Mucosa of stomach (tissue), 1 donor: ENCODE data around the gene THSD7A.
A peak's percentile ranks its signal among the peaks of the same experiment; 100 is the strongest.

Source experiments
- H3K27me3 ChIP-seq: one replicate; pipeline ENCODE4 v1.7.0; 2013; ENCODE audit warnings: mild to moderate bottlenecking, low read length; ENCODE audit not compliant: control insufficient read depth, insufficient read depth
- H3K36me3 ChIP-seq: one replicate; pipeline ENCODE4 v1.7.0; 2013; ENCODE audit warnings: low read length; ENCODE audit not compliant: control insufficient read depth, insufficient read depth
- H3K4me1 ChIP-seq: one replicate; pipeline ENCODE4 v1.7.0; 2013; ENCODE audit warnings: mild to moderate bottlenecking, low read length; ENCODE audit not compliant: control insufficient read depth, insufficient read depth
- H3K4me3 ChIP-seq: one replicate; pipeline ENCODE4 v1.7.0; 2013; ENCODE audit warnings: low read length
- H3K9ac ChIP-seq: one replicate; pipeline ENCODE4 v1.7.0; 2013; ENCODE audit warnings: mild to moderate bottlenecking, low read length, moderate library complexity
- H3K9me3 ChIP-seq: one replicate; pipeline ENCODE4 v1.7.0; 2013; ENCODE audit warnings: mild to moderate bottlenecking, low read length, moderate library complexity; ENCODE audit not compliant: control insufficient read depth
- donor health status: Pancreatic carcinoma.

The THSD7A gene

GRCh38 chr7:11833431-11833830, 1.4 kb upstream of the THSD7A start:
- Histone ChIP-seq H3K9me3 (no peaks in the 10 kb centered on the region), H3K9ac (no peak overlapping the region), H3K4me1 (peaks cover 6% of the 10 kb centered on the region)

GRCh38 chr7:11831156-11831735, 752 bp downstream of the THSD7A start:
- Histone ChIP-seq H3K9ac (peak overlapping the region; percentile 25), H3K36me3 (no peaks in the 10 kb centered on the region), H3K4me3 (peak overlapping the region; percentile 41), H3K27me3 (peaks cover 23% of the 10 kb centered on the region), H3K9me3 (no peaks in the 10 kb centered on the region), H3K4me1 (peaks cover 6% of the 10 kb centered on the region)

More at GRCh38 chr7:11833431-11833830, 1.4 kb upstream of the THSD7A start:
- peaks cover 23% of the 10 kb centered on the region for H3K27me3 ChIP-seq
- no peaks in the 10 kb centered on the region for H3K36me3 ChIP-seq
- no peak overlapping the region for H3K4me3 ChIP-seq

- H3K4me3 ChIP-seq = peak overlapping the region; percentile 41
- H3K36me3 ChIP-seq = no peaks in the 10 kb centered on the region
- H3K9ac ChIP-seq = peak overlapping the region; percentile 25
- H3K27me3 ChIP-seq = peaks cover 23% of the 10 kb centered on the region
- H3K4me1 ChIP-seq = peaks cover 6% of the 10 kb centered on the region
- H3K9me3 ChIP-seq = no peaks in the 10 kb centered on the region
Measured at GRCh38 chr7:11830582-11831155, 1.3 kb downstream of the THSD7A start.

GRCh38 chr7:11829954-11830353, 2.0 kb downstream of the THSD7A start:
- Histone ChIP-seq H3K36me3 (no peaks in the 10 kb centered on the region), H3K4me1 (peaks cover 6% of the 10 kb centered on the region), H3K9me3 (no peaks in the 10 kb centered on the region), H3K4me3 (no peak overlapping the region), H3K9ac (no peak overlapping the region), H3K27me3 (peaks cover 23% of the 10 kb centered on the region)

- no peak overlapping the region for H3K9ac ChIP-seq
- no peaks in the 10 kb centered on the region for H3K36me3 ChIP-seq
- H3K9me3 ChIP-seq = no peaks in the 10 kb centered on the region
- H3K27me3 ChIP-seq = no peaks in the 10 kb centered on the region
- H3K4me3 ChIP-seq = no peak overlapping the region
- no peaks in the 10 kb centered on the region for H3K4me1 ChIP-seq
Measured at GRCh38 chr7:11819947-11820346, 12.1 kb downstream of the THSD7A start.

- H3K4me3 ChIP-seq = no peak overlapping the region
- no peaks in the 10 kb centered on the region for H3K9me3 ChIP-seq
- H3K36me3 ChIP-seq = no peaks in the 10 kb centered on the region
- no peaks in the 10 kb centered on the region for H3K27me3 ChIP-seq
- H3K9ac ChIP-seq = no peak overlapping the region
- H3K4me1 ChIP-seq = no peaks in the 10 kb centered on the region
Measured at GRCh38 chr7:11819271-11819670, 12.7 kb downstream of the THSD7A start.

- no peaks in the 10 kb centered on the region for H3K36me3 ChIP-seq
- H3K4me1 ChIP-seq = no peaks in the 10 kb centered on the region
- no peaks in the 10 kb centered on the region for H3K9me3 ChIP-seq
- no peak overlapping the region for H3K9ac ChIP-seq
- H3K27me3 ChIP-seq = no peaks in the 10 kb centered on the region
- no peak overlapping the region for H3K4me3 ChIP-seq
Measured at GRCh38 chr7:11818281-11818680, 13.7 kb downstream of the THSD7A start.

- H3K4me3 ChIP-seq = no peak overlapping the region
- no peaks in the 10 kb centered on the region for H3K36me3 ChIP-seq
- H3K27me3 ChIP-seq = no peaks in the 10 kb centered on the region
- H3K9me3 ChIP-seq = no peaks in the 10 kb centered on the region
- H3K4me1 ChIP-seq = no peaks in the 10 kb centered on the region
- no peak overlapping the region for H3K9ac ChIP-seq
Measured at GRCh38 chr7:11817111-11817740, 14.8 kb downstream of the THSD7A start.

GRCh38 chr7:11811709-11812108, 20.3 kb downstream of the THSD7A start:
- H3K36me3 ChIP-seq = no peaks in the 10 kb centered on the region
- no peak overlapping the region for H3K4me3 ChIP-seq
- no peaks in the 10 kb centered on the region for H3K27me3 ChIP-seq
- H3K9ac ChIP-seq = no peak overlapping the region
- H3K4me1 ChIP-seq = no peaks in the 10 kb centered on the region
- H3K9me3 ChIP-seq = no peaks in the 10 kb centered on the region

- H3K36me3 ChIP-seq = no peaks in the 10 kb centered on the region
- H3K4me3 ChIP-seq = no peak overlapping the region
- H3K9ac ChIP-seq = no peak overlapping the region
- no peaks in the 10 kb centered on the region for H3K27me3 ChIP-seq
- H3K9me3 ChIP-seq = no peaks in the 10 kb centered on the region
- H3K4me1 ChIP-seq = no peaks in the 10 kb centered on the region
Measured at GRCh38 chr7:11810043-11810625, 21.9 kb downstream of the THSD7A start.

- Histone ChIP-seq H3K36me3 (no peaks in the 10 kb centered on the region), H3K27me3 (no peaks in the 10 kb centered on the region), H3K4me1 (no peaks in the 10 kb centered on the region), H3K9ac (no peak overlapping the region), H3K9me3 (no peaks in the 10 kb centered on the region), H3K4me3 (no peak overlapping the region)
Measured at GRCh38 chr7:11807000-11807399, 25.0 kb downstream of the THSD7A start.

- no peaks in the 10 kb centered on the region for H3K4me1 ChIP-seq
- H3K4me3 ChIP-seq = no peak overlapping the region
- no peaks in the 10 kb centered on the region for H3K9me3 ChIP-seq
- H3K36me3 ChIP-seq = no peaks in the 10 kb centered on the region
- H3K9ac ChIP-seq = no peak overlapping the region
- H3K27me3 ChIP-seq = no peaks in the 10 kb centered on the region
Measured at GRCh38 chr7:11804621-11805020, 27.4 kb downstream of the THSD7A start.
